ENCODE measurements around the gene THSD7A. TPM values are rescaled to one million over a fixed set of nuclear protein-coding genes. Genes with fewer than 3 reads are reported as not detected.

The THSD7A gene
- total RNA-seq, 3 donors from 2014 or later (not counting 1 experiment from before 2014, with no cell fraction given), result 0.29 to 8.6 TPM; not detected in 1

DNA sequence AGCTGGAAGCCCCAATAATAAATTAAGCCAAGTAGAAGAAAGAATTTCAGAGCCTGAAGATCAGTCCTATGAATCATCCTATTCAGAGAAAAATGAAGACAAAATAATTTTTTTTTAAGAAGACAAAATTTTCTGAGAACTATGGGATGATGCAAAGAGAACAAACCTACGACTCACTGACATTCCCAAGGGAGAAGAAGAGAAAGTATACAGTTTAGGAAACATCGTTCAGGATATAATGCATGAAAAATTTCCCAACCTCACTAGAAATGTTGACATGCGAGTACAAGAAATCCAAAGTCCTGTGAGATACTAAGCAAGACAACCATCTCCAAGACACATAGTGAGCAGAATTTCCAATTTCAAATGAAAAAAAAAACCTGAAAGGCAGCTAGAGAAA, 150.5 kb downstream of the THSD7A start:
- Histone ChIP-seq H3K4me1 (ENCODE audit: control insufficient read depth, insufficient read depth, low read length) (no peaks in the 10 kb centered on the region), H3K36me3 (ENCODE audit: control insufficient read depth, insufficient read depth, low read length) (no peaks in the 10 kb centered on the region), H3K9me3 (ENCODE audit: control insufficient read depth, insufficient read depth, low read length) (no peaks in the 10 kb centered on the region), H3K4me3 (ENCODE audit: low read length) (no peak overlapping the region), H3K27me3 (ENCODE audit: control insufficient read depth, insufficient read depth, low read length) (no peaks in the 10 kb centered on the region), H3K27ac (ENCODE audit: low read length) (no peak overlapping the region)
- intact Hi-C loops (cut with micrococcal nuclease), result no loop called here
- DNase-seq (no peak), ATAC-seq (no peak)
- peaks cover 31 to 45% of the 10 kb centered on the region in 2 donors for H3K9me3 Mint-ChIP-seq
- no peaks in the 10 kb centered on the region for H3K27me3 Mint-ChIP-seq (ENCODE audit: low read depth in 2 of 2)
- 85% methylated on average over 1 of the region's 3 CpGs for WGBS (ENCODE audit: insufficient coverage)
- no peak overlapping the region for H3K27ac Mint-ChIP-seq
- peaks cover 17% of the 10 kb centered on the region for H3K36me3 Mint-ChIP-seq
- H3K4me3 Mint-ChIP-seq, result no peak overlapping the region
- TF ChIP-seq, protein P1, sequence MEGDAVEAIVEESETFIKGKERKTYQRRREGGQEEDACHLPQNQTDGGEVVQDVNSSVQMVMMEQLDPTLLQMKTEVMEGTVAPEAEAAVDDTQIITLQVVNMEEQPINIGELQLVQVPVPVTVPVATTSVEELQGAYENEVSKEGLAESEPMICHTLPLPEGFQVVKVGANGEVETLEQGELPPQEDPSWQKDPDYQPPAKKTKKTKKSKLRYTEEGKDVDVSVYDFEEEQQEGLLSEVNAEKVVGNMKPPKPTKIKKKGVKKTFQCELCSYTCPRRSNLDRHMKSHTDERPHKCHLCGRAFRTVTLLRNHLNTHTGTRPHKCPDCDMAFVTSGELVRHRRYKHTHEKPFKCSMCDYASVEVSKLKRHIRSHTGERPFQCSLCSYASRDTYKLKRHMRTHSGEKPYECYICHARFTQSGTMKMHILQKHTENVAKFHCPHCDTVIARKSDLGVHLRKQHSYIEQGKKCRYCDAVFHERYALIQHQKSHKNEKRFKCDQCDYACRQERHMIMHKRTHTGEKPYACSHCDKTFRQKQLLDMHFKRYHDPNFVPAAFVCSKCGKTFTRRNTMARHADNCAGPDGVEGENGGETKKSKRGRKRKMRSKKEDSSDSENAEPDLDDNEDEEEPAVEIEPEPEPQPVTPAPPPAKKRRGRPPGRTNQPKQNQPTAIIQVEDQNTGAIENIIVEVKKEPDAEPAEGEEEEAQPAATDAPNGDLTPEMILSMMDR (IDR thresholded peaks at IDR 0.05), result no peak
- no peaks in the 10 kb centered on the region for H3K4me1 Mint-ChIP-seq

DNA sequence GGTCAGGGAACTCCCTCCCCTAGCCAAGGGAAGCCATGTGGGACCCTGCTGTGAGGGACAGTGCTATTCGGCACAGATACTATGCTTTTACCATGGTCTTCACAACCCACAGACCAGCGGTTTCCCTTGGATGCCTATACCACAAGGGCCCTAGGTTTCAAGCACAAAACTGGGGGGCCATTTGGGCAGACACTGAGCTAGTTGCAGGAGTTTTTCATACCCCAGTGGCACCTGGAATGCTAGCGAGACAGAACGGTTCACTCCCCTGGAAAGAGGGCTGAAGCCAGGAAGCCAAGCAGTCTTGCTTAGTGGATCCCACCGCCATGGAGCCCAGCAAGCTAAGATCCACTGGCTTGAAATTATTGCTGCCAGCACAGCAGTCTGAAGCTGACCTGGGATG, 156.8 kb downstream of the THSD7A start:
- WGBS (ENCODE audit: insufficient coverage), result 94% methylated on average over 5 of the region's 5 CpGs
- H3K9me3 Mint-ChIP-seq, result peaks cover 16 to 23% of the 10 kb centered on the region in 2 donors
- no peaks in the 10 kb centered on the region for H3K27me3 Mint-ChIP-seq (ENCODE audit: low read depth in 2 of 2)
- intact Hi-C loops (cut with micrococcal nuclease), result no loop called here
- no peak overlapping the region for H3K4me3 Mint-ChIP-seq
- peaks cover 20% of the 10 kb centered on the region for H3K9me3 ChIP-seq (ENCODE audit: control insufficient read depth, insufficient read depth, low read length)
- no peak overlapping the region for H3K27ac Mint-ChIP-seq
- no peak overlapping the region for H3K4me3 ChIP-seq (ENCODE audit: low read length)
- H3K27me3 ChIP-seq (ENCODE audit: control insufficient read depth, insufficient read depth, low read length), result no peaks in the 10 kb centered on the region
- no peaks in the 10 kb centered on the region for H3K4me1 Mint-ChIP-seq
- H3K36me3 ChIP-seq (ENCODE audit: control insufficient read depth, insufficient read depth, low read length), result no peaks in the 10 kb centered on the region
- no peak for ATAC-seq
- TF ChIP-seq, protein P1 (IDR thresholded peaks at IDR 0.05), result no peak
- no peaks in the 10 kb centered on the region for H3K4me1 ChIP-seq (ENCODE audit: control insufficient read depth, insufficient read depth, low read length)
- no peak for DNase-seq
- peaks cover 6% of the 10 kb centered on the region for H3K36me3 Mint-ChIP-seq
- H3K27ac ChIP-seq (ENCODE audit: low read length), result no peak overlapping the region

DNA sequence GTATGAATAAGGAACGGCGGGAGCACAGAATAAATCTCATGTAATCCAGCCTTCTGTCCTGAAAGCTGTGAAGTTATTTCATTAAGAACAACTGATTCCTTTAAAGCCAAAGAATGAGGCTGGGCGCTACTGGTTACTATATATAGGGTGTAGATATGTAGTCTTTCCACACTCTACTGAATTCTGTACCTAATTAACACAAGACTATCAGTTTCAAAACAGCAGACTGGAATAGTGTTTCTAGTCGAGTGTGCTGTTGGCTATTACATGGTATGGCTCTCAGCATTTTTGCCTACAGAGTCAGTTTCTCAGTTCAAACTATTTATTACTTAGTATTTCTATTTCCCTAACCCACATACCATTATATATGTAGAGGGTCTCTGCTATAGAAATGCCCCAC, 163.3 kb downstream of the THSD7A start:
- Histone ChIP-seq H3K36me3 (ENCODE audit: control insufficient read depth, insufficient read depth, low read length) (no peaks in the 10 kb centered on the region), H3K27ac (ENCODE audit: low read length) (no peak overlapping the region), H3K27me3 (ENCODE audit: control insufficient read depth, insufficient read depth, low read length) (no peaks in the 10 kb centered on the region), H3K9me3 (ENCODE audit: control insufficient read depth, insufficient read depth, low read length) (peaks cover 8% of the 10 kb centered on the region), H3K4me1 (ENCODE audit: control insufficient read depth, insufficient read depth, low read length) (no peaks in the 10 kb centered on the region), H3K4me3 (ENCODE audit: low read length) (no peak overlapping the region)
- 53% methylated on average over 3 of the region's 4 CpGs for WGBS (ENCODE audit: insufficient coverage)
- H3K27me3 Mint-ChIP-seq (ENCODE audit: low read depth in 2 of 2), result no peaks in the 10 kb centered on the region
- peaks cover 0 to 5% of the 10 kb centered on the region in 2 donors for H3K9me3 Mint-ChIP-seq
- DNase-seq, result no peak
- no peak overlapping the region for H3K4me3 Mint-ChIP-seq
- H3K36me3 Mint-ChIP-seq, result no peaks in the 10 kb centered on the region
- TF ChIP-seq, protein P1 (IDR thresholded peaks at IDR 0.05), result no peak
- H3K27ac Mint-ChIP-seq, result no peak overlapping the region
- intact Hi-C loops (cut with micrococcal nuclease), result no loop called here
- ATAC-seq, result no peak
- no peaks in the 10 kb centered on the region for H3K4me1 Mint-ChIP-seq

GRCh38 chr7:11667810-11668185, 164.2 kb downstream of the THSD7A start:
- no peaks in the 10 kb centered on the region for H3K36me3 Mint-ChIP-seq
- Histone ChIP-seq H3K4me3 (ENCODE audit: low read length) (no peak overlapping the region), H3K27ac (ENCODE audit: low read length) (no peak overlapping the region), H3K36me3 (ENCODE audit: control insufficient read depth, insufficient read depth, low read length) (no peaks in the 10 kb centered on the region), H3K27me3 (ENCODE audit: control insufficient read depth, insufficient read depth, low read length) (no peaks in the 10 kb centered on the region), H3K4me1 (ENCODE audit: control insufficient read depth, insufficient read depth, low read length) (no peaks in the 10 kb centered on the region), H3K9me3 (ENCODE audit: control insufficient read depth, insufficient read depth, low read length) (peaks cover 1% of the 10 kb centered on the region)
- no peak overlapping the region for H3K27ac Mint-ChIP-seq
- no peaks in the 10 kb centered on the region for H3K4me1 Mint-ChIP-seq
- TF ChIP-seq, protein P1 (IDR thresholded peaks at IDR 0.05), result no peak
- H3K4me3 Mint-ChIP-seq, result no peak overlapping the region
- peaks cover 0 to 8% of the 10 kb centered on the region in 2 donors for H3K9me3 Mint-ChIP-seq
- intact Hi-C loops (cut with micrococcal nuclease), result no loop called here
- H3K27me3 Mint-ChIP-seq (ENCODE audit: low read depth in 2 of 2), result no peaks in the 10 kb centered on the region
- no peak for ATAC-seq
- DNase-seq, result no peak
- 73% methylated on average over 2 of the region's 2 CpGs for WGBS (ENCODE audit: insufficient coverage)

Data from natural killer cell (primary cell).